Peyer's patch (tissue), 4 donors: ENCODE measurements around the gene ADGRD1. TPM values are rescaled to one million over a fixed set of nuclear protein-coding genes. Genes with fewer than 3 reads are reported as not detected.

Source experiments
- DNase-seq, 3 donors: peaks; one replicate each; pipeline ENCODE4 v3.0.0-alpha.2; 2017 to 2019
- H3K27ac ChIP-seq, 4 donors: fragments of 200-600 bp; sonication (generic); one replicate each; pipeline ENCODE4 v1.5.1; 2016 to 2019
- H3K27me3 ChIP-seq, 2 donors: fragments of 200-600 bp; sonication (generic); one replicate each; pipeline ENCODE4 v1.5.1; 2019
- H3K36me3 ChIP-seq, 3 donors: fragments of 200-600 bp; sonication (generic); one replicate each; pipeline ENCODE4 v1.5.1; 2016 to 2019
- H3K4me1 ChIP-seq, 4 donors: fragments of 200-600 bp; sonication (generic); one replicate each; pipeline ENCODE4 v1.5.1; 2016 to 2019
- H3K4me3 ChIP-seq, 4 donors: fragments of 200-600 bp; sonication (generic); 1 replicate in 3 of 4; 2 replicates in 1 of 4; pipeline ENCODE4 v1.5.1; 2016 to 2019; ENCODE audit warnings: mild to moderate bottlenecking in 1 of 4
- H3K9me3 ChIP-seq, 4 donors: fragments of 200-600 bp; sonication (generic); one replicate each; pipeline ENCODE4 v1.5.1; 2016 to 2019; ENCODE audit warnings: mild to moderate bottlenecking in 1 of 4
- CTCF ChIP-seq, 6 experiments: fragments of 450-650 bp in 4 of 6; fragments of 200-600 bp in 2 of 6; sonication (generic) in 1 of 6; IDR thresholded peaks; one replicate each; pipeline ENCODE4 v1.5.1; 2017 to 2019; ENCODE audit warnings: antibody characterized with exemption in 6 of 6, mild to moderate bottlenecking in 3 of 6, moderate library complexity in 1 of 6
- POLR2A ChIP-seq, 2 donors: fragments of 450-650 bp; IDR thresholded peaks; one replicate each; pipeline ENCODE4 v1.5.1; 2017; ENCODE audit warnings: antibody characterized with exemption in 2 of 2, mild to moderate bottlenecking in 2 of 2, moderate library complexity in 2 of 2
- total RNA-seq, 4 donors: library from RNA; depleted of rRNA; stranded (reverse); fragments of >200 nt; gene quantifications; one replicate each; pipeline ENCODE4 v1.1.0, GENCODE V29; 2016

Gene ADGRD1
- total RNA-seq, 4 donors from 2014 or later = 7.0 to 42.9 (median 27.9) TPM

DNA sequence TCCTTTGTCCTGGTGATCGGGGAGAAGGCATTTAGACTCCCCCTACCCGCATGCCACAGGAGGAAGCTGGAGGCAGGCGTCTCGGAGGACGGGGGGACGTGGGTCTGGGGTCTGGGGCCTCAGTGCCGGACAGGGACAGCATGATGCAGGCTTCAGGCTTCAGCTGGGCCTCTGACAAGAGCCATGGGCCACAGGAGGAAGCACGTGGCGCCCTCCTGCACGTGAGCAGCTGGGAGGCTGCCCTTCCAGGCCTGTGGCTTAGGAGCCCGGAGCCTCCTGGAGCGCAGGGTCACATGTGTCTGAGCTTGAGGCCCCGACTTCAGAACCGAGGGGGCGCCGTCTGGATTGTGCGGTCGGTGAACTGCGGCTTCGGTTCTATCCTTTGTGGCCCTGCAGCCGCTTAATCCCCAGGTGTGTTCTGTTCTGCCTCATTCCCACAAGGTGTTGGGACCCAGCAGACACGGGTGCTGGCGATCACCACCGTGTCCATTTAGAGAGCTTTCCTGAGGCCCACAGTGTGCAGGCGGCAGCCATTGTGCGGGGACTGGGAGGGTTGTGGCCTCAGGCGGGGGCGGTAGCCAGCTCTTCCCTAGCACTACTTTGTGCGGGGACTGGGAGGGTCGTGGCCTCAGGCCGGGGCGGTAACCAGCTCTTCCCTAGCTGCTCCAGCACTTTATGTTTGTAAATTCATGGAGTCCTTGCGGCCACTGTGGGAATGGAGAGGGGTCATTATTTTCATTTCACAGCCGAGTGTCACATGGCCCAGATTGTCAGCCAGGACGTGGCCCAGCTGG lies 150.2 kb downstream of the ADGRD1 start:
- Histone ChIP-seq H3K27me3 (no peaks in the 10 kb centered on the region), H3K4me1 (peaks cover 0 to 9% (median 0%) of the 10 kb centered on the region in 4 donors), H3K36me3 (no peaks in the 10 kb centered on the region), H3K9me3 (no peaks in the 10 kb centered on the region), H3K27ac (no peak overlapping the region), H3K4me3 (no peak overlapping the region)
- TF ChIP-seq POLR2A (IDR thresholded peaks at IDR 0.05) (no peak), CTCF (IDR thresholded peaks at IDR 0.05) (no peak)
- peak in 2 of 3 donors; percentile 39 to 48 for DNase-seq

DNA sequence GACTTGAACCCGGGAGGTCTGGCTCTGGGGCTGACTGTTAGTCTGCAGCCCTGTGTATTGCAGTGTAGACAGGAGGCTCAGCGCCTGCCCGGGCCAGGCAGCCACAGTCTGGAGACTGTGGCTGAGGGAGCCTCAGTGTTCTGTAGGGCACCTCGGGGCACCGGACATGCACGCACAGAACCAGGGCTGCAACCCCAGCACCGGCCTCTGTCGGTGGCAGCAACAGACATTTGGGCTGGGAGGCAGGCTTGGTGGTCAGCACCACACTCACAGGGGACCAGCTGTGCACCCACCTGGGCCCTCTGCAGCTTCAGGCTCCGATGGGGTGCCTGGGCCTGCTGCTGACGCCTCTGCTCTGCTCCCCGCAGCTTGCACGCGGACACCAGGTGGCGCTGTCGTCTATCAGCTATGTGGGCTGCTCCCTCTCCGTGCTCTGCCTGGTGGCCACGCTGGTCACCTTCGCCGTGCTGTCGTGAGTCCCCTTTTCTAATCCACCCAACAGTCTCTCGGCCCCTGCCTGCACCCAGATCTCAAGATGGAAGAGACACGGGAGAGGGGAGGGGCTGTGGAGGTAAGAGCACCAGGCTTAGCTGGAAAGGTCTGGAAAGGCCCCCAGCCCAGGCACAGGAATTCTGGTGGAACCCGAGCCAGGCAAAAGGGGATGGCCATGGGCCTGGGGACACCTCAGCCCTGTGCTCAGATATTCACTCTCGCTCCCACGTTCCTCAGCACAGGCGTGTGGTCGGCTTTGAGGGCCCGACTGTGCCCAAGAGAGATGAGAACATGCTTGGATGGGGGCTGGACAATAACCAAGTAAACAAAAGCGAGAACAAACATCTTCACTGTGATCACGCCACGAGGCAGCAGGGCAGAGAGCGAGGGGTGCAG lies 151.0 kb downstream of the ADGRD1 start:
- H3K4me1 ChIP-seq = peaks cover 0 to 9% (median 0%) of the 10 kb centered on the region in 4 donors
- H3K4me3 ChIP-seq = no peak overlapping the region
- DNase-seq = peak; percentile 71 to 90 (median 87)
- no peak overlapping the region for H3K27ac ChIP-seq
- no peaks in the 10 kb centered on the region for H3K9me3 ChIP-seq
- H3K36me3 ChIP-seq = no peaks in the 10 kb centered on the region
- H3K27me3 ChIP-seq = no peaks in the 10 kb centered on the region
- no peak for TF ChIP-seq POLR2A (IDR thresholded peaks at IDR 0.05)
- TF ChIP-seq CTCF (IDR thresholded peaks at IDR 0.05) = peak; percentile 49 to 91 (median 84)

DNA sequence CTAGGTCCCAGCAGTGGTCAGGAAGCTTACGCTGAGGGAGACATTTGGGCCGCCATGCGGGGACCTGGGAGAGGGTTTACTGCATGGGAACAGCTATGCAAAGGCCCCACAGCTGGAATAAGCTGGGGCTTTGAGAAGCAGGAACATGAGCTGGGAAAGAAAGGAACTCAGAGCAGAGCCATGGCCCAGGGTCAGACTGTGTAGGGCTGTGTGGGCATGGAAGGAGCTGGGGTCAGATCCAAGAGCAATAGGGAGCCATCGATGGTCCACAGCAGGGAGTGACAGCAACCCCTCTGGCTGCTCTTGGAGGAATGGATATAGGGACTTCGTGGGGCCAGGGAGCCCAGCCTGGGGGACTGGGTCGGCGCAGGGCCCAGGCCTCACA lies 151.6 kb downstream of the ADGRD1 start:
- Histone ChIP-seq H3K27me3 (no peaks in the 10 kb centered on the region), H3K4me3 (no peak overlapping the region), H3K4me1 (peaks cover 0 to 9% (median 0%) of the 10 kb centered on the region in 4 donors), H3K36me3 (no peaks in the 10 kb centered on the region), H3K9me3 (no peaks in the 10 kb centered on the region), H3K27ac (no peak overlapping the region)
- peak in 2 of 3 donors; percentile 35 to 36 for DNase-seq
- TF ChIP-seq POLR2A (IDR thresholded peaks at IDR 0.05) (no peak), CTCF (IDR thresholded peaks at IDR 0.05) (no peak)

GRCh38 chr12:131105736-131106348 lies 152.1 kb downstream of the ADGRD1 start:
- Histone ChIP-seq H3K4me3 (no peak overlapping the region), H3K9me3 (no peaks in the 10 kb centered on the region), H3K4me1 (peaks cover 0 to 9% (median 0%) of the 10 kb centered on the region in 4 donors), H3K27ac (no peak overlapping the region), H3K27me3 (no peaks in the 10 kb centered on the region), H3K36me3 (no peaks in the 10 kb centered on the region)
- TF ChIP-seq CTCF (IDR thresholded peaks at IDR 0.05) = no peak
- TF ChIP-seq POLR2A (IDR thresholded peaks at IDR 0.05) = no peak
- DNase-seq = peak in 2 of 3 donors; percentile 37 to 44

- H3K9me3 ChIP-seq = no peaks in the 10 kb centered on the region
- H3K4me1 ChIP-seq = peaks cover 0 to 9% (median 0%) of the 10 kb centered on the region in 4 donors
- no peaks in the 10 kb centered on the region for H3K27me3 ChIP-seq
- no peak overlapping the region for H3K27ac ChIP-seq
- no peak for TF ChIP-seq CTCF (IDR thresholded peaks at IDR 0.05)
- DNase-seq = peak in 2 of 3 donors; percentile 24 to 33
- no peaks in the 10 kb centered on the region for H3K36me3 ChIP-seq
- no peak overlapping the region for H3K4me3 ChIP-seq
Observed at GRCh38 chr12:131106349-131106941, 152.7 kb downstream of the ADGRD1 start.
